Cortex of kidney (tissue), 1 donor: ENCODE measurements around the gene INPP4A.

Source experiments
- DNase-seq: peaks from one replicate; lab custom pipeline; 2025; lab: John Stamatoyannopoulos, UW

Gene INPP4A

DNA sequence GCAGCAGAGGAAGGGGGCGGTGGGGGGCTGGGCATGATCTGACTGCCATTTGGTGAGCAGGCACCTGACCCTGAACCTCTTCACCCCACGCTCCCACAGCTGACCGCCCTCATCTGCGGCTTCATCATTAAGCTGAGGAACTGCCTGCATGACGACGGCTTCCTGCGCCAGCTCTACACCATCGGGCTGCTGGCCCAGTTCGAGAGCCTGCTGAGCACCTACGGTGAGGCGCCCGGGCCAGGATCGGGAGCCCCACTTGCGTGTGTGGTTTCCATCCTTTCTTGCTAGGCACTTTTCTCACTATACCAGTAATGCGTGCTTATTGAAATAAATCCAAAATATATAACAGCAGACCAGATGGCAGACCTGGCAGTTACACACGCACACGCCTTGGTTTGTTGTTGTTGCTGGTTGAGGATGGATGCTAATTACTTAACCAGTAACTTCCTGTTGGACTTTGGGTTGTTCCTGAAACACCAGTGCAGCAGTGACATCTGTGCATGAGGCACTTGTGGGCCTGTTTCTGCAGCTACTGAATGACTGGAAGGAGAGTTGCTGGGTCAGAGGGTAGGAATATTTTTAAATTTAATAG is 120.0 kb downstream of the INPP4A start:
- no peak for DNase-seq

DNA sequence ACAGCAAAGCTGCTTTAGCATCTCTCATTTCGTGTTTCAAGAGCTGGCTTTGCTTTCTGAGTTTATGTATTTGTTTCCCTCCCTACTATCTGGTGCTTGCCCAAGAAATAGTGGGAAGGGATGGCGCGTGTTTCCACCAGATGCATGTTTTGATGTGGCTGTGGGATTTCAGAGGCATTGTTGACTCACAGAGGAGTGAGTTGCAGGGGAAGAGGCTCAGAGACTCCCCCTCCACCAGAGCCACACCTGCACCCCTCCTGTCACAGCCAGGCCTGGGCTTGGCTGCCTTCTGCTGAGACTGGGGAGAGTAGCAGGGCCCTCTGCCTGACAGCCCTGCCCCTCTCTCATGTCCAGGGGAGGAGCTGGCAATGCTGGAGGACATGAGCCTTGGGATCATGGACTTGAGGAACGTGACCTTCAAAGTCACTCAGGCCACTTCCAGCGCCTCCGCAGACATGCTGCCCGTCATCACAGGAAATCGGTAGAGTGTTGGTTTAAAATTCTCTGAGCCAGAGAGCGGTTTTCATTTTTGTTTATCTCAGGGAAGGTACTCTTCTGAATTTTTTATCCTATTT is 120.7 kb downstream of the INPP4A start:
- DNase-seq: no peak

DNA sequence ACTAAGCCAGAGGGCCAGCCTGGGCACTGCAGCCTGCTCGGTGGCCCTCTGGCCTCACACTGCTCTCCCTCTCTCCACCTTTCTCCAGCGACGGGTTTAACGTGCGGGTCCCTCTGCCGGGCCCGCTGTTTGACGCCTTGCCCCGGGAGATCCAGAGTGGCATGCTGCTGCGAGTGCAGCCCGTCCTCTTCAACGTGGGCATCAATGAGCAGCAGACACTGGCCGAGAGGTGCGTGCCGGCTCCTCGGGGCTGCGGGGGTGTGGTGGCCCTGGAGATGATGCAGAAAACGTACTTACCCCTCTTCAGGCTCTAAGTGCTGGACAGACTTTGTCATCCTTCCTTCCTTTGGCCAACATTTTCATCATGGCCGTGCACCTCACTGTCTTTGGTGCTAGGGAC is 121.3 kb downstream of the INPP4A start:
- no peak for DNase-seq

DNA sequence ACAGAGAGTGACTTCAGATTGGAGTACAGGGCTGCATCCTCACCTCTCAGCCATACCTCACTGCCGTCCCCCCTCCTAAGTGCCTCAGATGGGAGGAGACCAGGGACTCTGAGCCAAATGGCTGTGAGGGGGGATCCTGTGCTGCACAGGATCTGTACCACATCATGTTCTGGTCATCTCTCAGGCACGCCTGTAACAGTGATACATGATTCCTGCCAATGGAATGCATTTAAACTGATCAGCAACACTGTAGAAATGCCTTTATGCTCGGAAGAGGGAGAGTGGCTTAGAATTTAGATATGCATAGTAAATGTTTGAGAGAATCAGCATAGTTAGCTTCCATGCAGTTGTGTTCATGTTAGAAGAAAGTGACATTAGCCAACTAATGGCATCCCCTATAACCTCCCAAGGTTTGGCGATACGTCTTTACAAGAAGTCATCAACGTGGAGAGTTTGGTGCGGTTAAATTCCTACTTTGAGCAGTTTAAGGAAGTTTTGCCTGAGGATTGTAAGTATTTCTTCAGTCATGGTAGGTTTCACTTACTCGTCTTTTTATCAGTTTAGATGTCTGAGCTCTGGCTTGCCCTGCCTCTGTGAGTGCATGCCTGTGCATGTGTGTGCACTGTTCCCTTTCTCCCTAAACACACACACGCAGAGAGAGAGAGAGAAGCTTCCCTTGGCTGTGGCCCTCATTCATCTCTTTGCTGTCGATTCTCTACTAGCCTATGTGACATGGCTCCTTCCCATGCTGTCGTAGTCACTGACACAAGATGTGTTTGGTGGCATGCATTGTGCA is 123.7 kb downstream of the INPP4A start:
- no peak for DNase-seq

- no peak for DNase-seq
These were observed 124.6 kb downstream of the INPP4A start for GRCh38 chr2:98569197-98569793.

DNA sequence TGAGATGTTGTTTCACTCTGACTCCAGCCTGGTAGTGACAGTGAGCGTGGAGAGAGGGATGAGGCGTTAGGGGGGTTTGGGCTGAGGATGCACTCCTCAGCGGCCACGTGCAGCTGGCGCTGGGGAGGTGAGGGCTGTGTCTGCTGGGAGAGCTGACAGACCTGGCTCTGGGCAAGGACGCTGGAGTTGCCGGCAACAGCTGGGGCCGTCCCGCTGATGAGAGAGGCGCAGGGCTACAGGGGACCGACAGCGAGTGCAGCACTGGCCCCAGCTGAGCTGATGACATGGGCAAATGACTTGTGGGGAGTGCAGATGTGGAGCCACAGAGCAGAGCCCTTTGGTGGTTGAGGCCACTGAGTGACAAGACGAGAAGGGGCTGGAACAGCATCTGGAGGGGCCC is 125.3 kb downstream of the INPP4A start:
- DNase-seq: no peak

- no peak for DNase-seq
These were observed 125.7 kb downstream of the INPP4A start for GRCh38 chr2:98570356-98570755.

DNA sequence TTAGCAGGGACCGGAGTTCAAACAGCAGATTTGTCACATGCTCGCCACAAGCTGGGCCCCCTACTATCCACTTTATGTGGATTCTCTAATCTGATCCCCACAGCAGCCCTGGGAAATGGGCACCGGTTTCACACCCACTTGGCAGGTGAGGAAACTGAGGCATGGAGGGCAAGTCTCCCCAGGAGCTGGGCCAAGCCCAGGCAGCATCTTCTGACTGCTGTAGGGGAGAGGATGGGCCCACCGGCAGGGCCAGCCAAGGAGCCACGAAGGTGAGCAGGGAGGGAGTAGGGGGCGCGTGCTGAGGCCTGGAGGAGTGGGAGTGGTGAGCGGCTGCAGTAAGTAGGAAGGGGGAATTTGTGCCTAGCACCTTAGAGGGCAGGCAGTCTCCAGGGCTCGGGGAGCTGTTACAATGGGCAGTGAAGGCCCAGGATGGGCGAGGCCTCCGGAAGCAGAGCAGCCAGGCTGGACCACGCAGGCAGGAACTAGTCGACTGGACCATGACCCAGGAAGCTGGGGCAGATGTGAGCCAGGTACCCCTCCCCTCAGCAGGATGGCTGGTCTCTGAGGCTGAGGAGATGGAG is 126.6 kb downstream of the INPP4A start:
- no peak for DNase-seq

- no peak for DNase-seq
These were observed 127.1 kb downstream of the INPP4A start for GRCh38 chr2:98571796-98572195.

GRCh38 chr2:98572211-98572610 is 127.6 kb downstream of the INPP4A start:
- DNase-seq: no peak

DNA sequence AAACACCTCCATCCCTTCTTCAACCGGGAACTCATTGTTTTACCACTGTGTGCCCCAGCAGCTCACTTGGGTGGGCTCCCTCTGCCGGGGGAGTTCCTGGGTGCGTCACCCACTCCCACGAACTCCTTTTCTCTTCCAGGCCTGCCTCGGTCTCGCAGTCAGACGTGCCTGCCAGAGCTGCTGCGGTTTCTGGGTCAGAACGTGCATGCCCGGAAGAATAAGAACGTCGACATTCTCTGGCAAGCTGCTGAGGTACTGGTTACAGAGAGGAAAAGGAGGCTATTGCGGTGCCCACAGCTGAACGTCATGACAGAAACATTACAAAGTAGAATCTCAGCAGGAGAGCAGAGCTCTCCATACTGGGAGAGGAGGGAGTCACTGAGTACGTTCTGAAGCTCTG is 128.0 kb downstream of the INPP4A start:
- no peak for DNase-seq

DNA sequence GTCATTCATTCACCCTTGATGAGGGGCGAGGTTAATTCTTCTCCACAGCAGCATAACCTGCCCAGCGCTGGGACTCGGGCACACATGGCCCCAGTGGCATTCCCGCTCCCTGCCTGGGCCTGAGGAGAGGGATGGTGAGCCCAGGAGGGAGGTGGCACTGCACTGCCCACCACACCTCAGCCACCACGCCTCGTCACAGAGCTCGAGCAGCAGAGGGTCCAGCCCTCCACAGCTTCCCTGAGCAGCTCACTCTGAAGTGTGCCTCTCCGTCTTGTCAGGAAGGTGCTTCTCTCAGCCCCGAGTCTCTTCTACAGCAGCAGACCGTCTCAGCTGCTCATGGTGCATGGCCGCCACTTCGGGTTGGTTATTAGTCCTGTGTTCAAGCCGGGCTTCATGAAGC is 128.8 kb downstream of the INPP4A start:
- no peak for DNase-seq

- DNase-seq: no peak
These were observed 132.1 kb downstream of the INPP4A start for GRCh38 chr2:98576666-98577312.

GRCh38 chr2:98577313-98577712 is 132.7 kb downstream of the INPP4A start:
- no peak for DNase-seq

DNA sequence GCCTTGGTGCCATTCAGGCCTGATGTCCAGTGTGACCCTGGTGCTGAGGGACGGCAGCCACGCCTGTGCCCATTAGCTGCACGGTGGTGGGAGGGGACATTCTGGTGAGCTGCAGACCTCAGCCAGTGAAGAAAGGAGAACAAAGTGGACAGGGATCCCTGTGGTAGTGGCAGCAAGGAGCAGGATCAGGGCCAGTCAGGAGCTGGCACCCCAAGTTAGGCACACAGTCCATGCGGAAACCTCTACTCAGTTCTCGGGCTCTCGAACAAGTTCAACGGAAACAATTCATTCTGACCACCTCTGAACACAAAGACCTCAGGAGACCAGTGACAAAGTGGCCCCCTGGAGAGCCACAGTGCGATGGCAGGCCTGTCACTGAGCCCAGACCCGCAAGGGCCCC is 133.6 kb downstream of the INPP4A start:
- DNase-seq: no peak

DNA sequence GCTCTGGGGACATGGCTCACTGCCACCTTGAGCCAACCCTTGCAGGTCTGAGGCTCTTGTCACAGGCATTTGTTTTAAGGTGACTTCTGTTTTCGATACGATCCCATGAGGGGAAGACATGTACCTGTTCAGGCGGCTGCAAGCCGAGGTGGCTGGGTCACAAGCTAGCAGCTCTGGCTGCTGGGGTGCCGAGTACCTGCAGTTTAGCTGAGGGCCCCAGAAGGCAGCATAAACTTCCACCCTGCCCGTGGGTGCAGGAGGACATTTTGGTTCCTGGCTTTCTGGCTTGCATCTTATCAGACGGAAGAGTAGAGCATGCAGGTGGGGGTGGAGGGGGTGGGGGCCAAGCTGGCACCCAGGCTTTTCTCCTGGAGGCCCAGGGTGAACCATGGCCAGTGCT is 135.3 kb downstream of the INPP4A start:
- DNase-seq: no peak

DNA sequence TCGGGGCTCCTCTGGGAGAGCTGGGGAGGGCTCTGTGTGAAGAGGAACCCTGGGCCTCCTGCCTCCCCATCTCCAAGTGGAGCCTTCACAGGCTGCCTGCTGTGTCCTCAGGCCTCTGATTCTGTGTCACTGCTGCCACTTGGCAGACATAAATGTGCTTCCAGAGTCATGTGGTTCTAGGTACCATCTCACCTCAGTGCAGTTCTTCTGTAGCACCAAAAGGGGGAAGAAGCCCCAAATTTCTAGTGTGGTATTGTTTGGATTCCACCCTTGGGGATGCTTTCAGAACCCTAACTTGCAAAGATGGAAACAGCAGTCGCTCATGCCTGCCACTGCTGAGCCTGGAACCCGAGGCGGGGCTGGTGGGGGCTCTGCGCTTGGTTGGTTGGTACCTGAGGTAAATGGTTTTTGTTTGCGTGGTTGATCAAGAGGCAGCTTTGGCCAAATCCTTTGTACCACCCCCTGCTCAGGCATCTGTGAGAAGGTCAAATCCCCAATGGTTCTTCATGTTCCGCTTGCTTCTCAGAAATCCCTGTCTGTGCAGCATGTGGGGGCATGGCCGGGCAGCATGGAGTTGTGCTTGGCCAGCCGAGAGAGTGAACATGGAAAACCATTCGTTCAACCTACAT is 136.1 kb downstream of the INPP4A start:
- no peak for DNase-seq

DNA sequence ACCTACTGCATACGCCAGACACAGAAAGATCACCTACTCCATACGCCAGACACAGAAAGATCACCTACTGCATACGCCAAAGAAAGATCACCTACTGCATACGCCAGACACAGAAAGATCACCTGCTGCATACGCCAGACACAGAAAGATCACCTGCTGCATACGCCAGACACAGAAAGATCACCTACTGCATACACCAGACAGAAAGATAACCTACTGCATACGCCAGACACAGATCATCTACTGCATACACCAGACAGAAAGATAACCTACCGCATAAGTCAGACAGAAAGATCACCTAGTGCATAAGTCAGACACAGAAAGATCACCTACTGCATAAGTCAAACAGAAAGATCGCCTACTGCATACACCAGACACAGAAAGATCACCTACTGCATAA is 137.9 kb downstream of the INPP4A start:
- DNase-seq: no peak

GRCh38 chr2:98583276-98583675 is 138.6 kb downstream of the INPP4A start:
- no peak for DNase-seq

GRCh38 chr2:98583816-98584618 is 139.4 kb downstream of the INPP4A start:
- DNase-seq: no peak

- no peak for DNase-seq
These were observed 140.7 kb downstream of the INPP4A start for GRCh38 chr2:98585386-98585785.
